ENCODE results near the gene KIF1B. TPM values are rescaled to one million over a fixed set of nuclear protein-coding genes. Genes with fewer than 3 reads are reported as not detected.

The KIF1B gene
- total RNA-seq, 1 experiment from 2014 or later: 57.7 TPM

- H3K23me2 ChIP-seq (ENCODE audit: insufficient read length, low read depth, low read length, poor library complexity, severe bottlenecking): no peaks in the 10 kb centered on the region
- H4K91ac ChIP-seq (ENCODE audit: insufficient read length, low read depth, low read length): no peak overlapping the region
- no peak overlapping the region for H2BK12ac ChIP-seq (ENCODE audit: insufficient read length, low read depth, low read length)
- H2AK5ac ChIP-seq (ENCODE audit: insufficient read length, low read length): no peak overlapping the region
- no peak overlapping the region for H3K27ac ChIP-seq (ENCODE audit: insufficient read length, low read depth, low read length)
- H3K9me3 ChIP-seq (ENCODE audit: control insufficient read depth, low read depth, low read length): no peaks in the 10 kb centered on the region
- no peak overlapping the region for H2BK5ac ChIP-seq (ENCODE audit: insufficient read length, low read length)
- no peak overlapping the region for H2BK20ac ChIP-seq (ENCODE audit: low read depth, low read length, poor library complexity, severe bottlenecking)
- no peak overlapping the region for H4K8ac ChIP-seq (replicated peaks; ENCODE audit: insufficient read length, low read depth, low read length)
- Mint-ChIP-seq H3K27ac (peak overlapping the region in 1 of 3 experiments; percentile 11; a peak in 1 of 7 replicates), H3K27me3 (ENCODE audit: low read depth) (no peaks in the 10 kb centered on the region), H3K36me3 (ENCODE audit: insufficient read depth in 1 of 3, low read depth in 3 of 3) (peaks cover 17 to 47% (median 34%) of the 10 kb centered on the region in 3 experiments; a peak in 6 of 7 replicates), H3K9me3 (no peaks in the 10 kb centered on the region), H3K4me3 (no peak overlapping the region), H3K4me1 (no peaks in the 10 kb centered on the region)
- no peaks in the 10 kb centered on the region for H3K4me1 ChIP-seq (ENCODE audit: insufficient read depth, low read length)
- H2BK15ac ChIP-seq (ENCODE audit: low read depth, low read length): no peak overlapping the region
- H3K27me3 ChIP-seq (ENCODE audit: insufficient read depth, low read length): no peaks in the 10 kb centered on the region
- no CpG with 5 or more reads among the region's 1 CpG for WGBS (ENCODE audit: extremely low coverage, insufficient read length, low lambda C conversion rate)
- no peak overlapping the region for H3K9ac ChIP-seq (ENCODE audit: extremely low read depth, insufficient read length, low read length)
- H3K56ac ChIP-seq (ENCODE audit: insufficient read length, low read depth, low read length): no peak overlapping the region
- H2BK120ac ChIP-seq (ENCODE audit: low read depth, low read length, poor library complexity, severe bottlenecking): no peak overlapping the region
- no peaks in the 10 kb centered on the region for H3K79me2 ChIP-seq (ENCODE audit: insufficient read depth, low read length)
- no peak overlapping the region for H3K4me2 ChIP-seq (ENCODE audit: insufficient read depth, insufficient read length, low read length)
- no peak overlapping the region for H4K5ac ChIP-seq (ENCODE audit: insufficient read length, low read depth, low read length)
- H3K14ac ChIP-seq (ENCODE audit: insufficient read depth, low read length): no peak overlapping the region
- H4K20me1 ChIP-seq (ENCODE audit: control insufficient read depth, insufficient read depth, insufficient read length): no peaks in the 10 kb centered on the region
- no peak overlapping the region for H3K4ac ChIP-seq (ENCODE audit: low read depth, low read length)
- no peak overlapping the region for H2AFZ ChIP-seq (ENCODE audit: low read length)
- H3T11ph ChIP-seq (ENCODE audit: low read length): no peak overlapping the region
- TF ChIP-seq, protein P1, sequence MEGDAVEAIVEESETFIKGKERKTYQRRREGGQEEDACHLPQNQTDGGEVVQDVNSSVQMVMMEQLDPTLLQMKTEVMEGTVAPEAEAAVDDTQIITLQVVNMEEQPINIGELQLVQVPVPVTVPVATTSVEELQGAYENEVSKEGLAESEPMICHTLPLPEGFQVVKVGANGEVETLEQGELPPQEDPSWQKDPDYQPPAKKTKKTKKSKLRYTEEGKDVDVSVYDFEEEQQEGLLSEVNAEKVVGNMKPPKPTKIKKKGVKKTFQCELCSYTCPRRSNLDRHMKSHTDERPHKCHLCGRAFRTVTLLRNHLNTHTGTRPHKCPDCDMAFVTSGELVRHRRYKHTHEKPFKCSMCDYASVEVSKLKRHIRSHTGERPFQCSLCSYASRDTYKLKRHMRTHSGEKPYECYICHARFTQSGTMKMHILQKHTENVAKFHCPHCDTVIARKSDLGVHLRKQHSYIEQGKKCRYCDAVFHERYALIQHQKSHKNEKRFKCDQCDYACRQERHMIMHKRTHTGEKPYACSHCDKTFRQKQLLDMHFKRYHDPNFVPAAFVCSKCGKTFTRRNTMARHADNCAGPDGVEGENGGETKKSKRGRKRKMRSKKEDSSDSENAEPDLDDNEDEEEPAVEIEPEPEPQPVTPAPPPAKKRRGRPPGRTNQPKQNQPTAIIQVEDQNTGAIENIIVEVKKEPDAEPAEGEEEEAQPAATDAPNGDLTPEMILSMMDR (conservative IDR thresholded peaks at IDR 0.05): no peak
- H3K79me1 ChIP-seq (ENCODE audit: insufficient read depth, low read depth, low read length, poor library complexity, severe bottlenecking): no peaks in the 10 kb centered on the region
- no peak overlapping the region for H3K18ac ChIP-seq (ENCODE audit: insufficient read length, low read depth, low read length)
- no peak for DNase-seq
- H3K23ac ChIP-seq (ENCODE audit: insufficient read length, low read depth, low read length): no peak overlapping the region
Observed at GRCh38 chr1:10360045-10360444, 149.7 kb downstream of the KIF1B start.
